Fibroblast of skin of right quadriceps (primary cell): ENCODE data around the gene AUTS2.
"Not testable (repeated sequence)": the region's sequence is repeated elsewhere in the genome, so short reads cannot be mapped to it uniquely, and the experiment has no call there.

Experiments used
- DNase-seq: peaks from one replicate; pipeline ENCODE4 v3.0.0-alpha.2; 2013

The AUTS2 gene

GRCh38 chr7:70787771-70788170, 1189.5 kb downstream of the AUTS2 start:
- no peak for DNase-seq

GRCh38 chr7:70788276-70788675, 1190.0 kb downstream of the AUTS2 start:
- no peak for DNase-seq

GRCh38 chr7:70789481-70790214, 1191.4 kb downstream of the AUTS2 start:
- DNase-seq, result no peak

DNA sequence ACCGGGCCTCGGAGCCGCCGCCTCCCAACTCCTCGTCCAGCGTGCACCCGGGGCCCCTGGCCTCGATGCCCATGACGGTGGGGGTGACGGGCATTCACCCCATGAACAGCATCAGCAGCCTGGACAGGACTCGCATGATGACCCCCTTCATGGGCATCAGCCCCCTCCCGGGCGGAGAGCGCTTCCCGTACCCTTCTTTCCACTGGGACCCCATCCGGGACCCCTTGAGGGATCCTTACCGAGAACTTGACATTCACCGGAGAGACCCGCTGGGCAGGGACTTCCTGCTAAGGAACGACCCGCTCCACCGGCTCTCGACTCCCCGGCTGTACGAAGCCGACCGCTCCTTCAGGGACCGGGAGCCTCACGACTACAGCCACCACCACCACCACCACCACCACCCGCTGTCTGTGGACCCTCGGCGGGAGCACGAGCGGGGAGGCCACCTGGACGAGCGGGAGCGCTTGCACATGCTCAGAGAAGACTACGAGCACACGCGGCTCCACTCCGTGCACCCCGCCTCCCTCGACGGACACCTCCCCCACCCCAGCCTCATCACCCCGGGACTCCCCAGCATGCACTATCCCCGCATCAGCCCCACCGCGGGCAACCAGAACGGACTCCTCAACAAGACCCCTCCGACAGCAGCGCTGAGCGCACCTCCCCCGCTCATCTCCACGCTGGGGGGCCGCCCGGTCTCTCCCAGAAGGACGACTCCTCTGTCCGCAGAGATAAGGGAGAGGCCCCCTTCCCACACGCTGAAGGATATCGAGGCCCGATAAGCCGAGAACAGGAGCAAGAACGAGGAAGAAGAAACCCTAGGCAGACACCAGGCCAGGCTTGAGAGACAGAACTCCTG, 1192.2 kb downstream of the AUTS2 start:
- no peak for DNase-seq

DNA sequence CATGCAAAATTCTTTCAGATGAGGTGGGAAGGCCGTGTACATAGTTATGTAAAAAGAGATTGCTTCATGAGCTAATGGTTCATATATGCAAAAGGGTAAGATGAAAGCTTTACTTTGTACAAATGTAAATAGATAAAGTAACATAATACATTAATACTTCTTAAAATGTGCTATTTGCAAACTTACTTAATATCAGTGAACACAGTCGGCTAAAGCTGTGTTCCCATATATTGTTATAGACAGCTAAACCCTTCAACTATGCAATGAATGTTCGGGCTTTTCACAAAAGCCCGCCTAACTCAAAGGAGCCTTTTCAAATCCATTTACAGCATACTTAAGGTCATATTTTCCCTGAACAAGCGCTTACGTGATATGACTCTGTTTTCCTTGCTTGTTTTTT, 1193.1 kb downstream of the AUTS2 start:
- DNase-seq, result no peak

DNA sequence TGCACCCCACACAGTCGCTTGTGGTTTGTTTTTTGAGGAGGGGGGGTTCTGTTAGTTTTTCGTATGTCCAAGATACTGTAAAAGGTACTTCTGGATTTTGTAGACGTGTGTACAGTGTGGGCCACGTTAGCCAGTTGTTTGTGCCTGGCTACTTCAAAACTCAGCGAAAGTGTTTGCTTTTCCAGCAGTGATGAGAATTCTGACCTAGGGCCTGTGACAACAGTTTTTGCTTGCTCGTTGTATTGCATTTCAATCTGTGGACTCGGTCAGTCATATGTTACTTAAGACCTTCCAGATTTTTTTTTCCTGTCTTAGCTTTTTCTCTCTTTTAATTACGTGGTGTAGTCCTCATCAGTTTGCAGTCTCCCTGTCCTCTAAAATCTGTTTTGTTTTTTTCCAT, 1194.8 kb downstream of the AUTS2 start:
- no peak for DNase-seq

- DNase-seq, result no peak
These were observed 1195.5 kb downstream of the AUTS2 start for GRCh38 chr7:70793821-70794220.

DNA sequence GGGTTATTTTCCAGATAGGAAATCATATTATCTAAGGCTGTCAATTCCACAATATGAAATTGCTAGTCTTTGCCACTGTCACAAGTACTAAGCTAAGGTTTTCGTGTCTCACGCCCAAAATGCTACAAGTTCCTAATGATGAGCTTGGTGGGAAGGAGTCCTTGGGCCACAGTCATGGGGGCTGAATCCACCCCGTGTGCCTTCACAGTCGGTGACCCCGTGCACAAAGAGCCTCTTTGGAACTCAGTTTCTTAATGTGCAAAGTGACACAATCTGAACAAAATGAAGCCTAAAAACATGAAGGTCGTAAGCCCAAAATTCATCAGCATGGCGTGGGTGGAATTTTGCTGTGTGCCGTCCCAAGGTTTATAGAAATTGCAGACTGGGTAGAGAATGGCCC, 1196.7 kb downstream of the AUTS2 start:
- DNase-seq, result no peak

GRCh38 chr7:70795948-70796347, 1197.7 kb downstream of the AUTS2 start:
- DNase-seq, result no peak

- peak; percentile 36 for DNase-seq
These were observed 1198.8 kb downstream of the AUTS2 start for GRCh38 chr7:70797109-70797514.

- no peak for DNase-seq
These were observed 1201.6 kb downstream of the AUTS2 start for GRCh38 chr7:70799841-70800405.

GRCh38 chr7:70805360-70805759, 1207.1 kb downstream of the AUTS2 start:
- DNase-seq, result no peak

- no peak for DNase-seq
These were observed 1209.4 kb downstream of the AUTS2 start for GRCh38 chr7:70807650-70808049.

- no peak for DNase-seq
These were observed 1210.6 kb downstream of the AUTS2 start for GRCh38 chr7:70808876-70809275.

DNA sequence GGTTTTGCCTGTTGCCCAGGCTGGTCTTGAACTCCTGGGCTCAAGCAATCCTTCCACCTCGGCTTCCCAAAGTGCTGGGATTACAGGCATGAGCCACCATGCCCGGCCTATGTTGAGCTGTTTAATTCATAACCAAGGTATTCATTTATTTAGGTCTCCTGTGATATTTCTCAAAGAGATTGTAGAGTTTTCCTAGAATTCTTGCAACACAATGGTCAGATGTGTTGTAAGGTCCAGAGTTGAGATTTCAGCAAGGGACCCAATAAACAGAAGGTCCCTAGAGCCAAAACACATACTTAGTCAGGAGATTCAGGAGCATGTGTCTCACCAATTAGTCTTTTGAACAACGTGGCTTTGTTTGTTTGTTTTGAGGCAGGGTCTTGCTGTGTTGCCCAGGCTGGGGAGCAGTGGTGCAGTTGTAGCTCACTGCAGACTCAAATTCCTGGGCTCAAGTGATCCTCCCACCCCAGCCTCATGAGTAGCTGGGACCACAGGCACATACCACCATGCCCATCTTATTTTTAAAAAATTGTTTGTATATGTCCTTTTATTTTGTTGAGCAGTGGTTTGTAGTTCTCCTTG, 1212.4 kb downstream of the AUTS2 start:
- DNase-seq, result no peak

DNA sequence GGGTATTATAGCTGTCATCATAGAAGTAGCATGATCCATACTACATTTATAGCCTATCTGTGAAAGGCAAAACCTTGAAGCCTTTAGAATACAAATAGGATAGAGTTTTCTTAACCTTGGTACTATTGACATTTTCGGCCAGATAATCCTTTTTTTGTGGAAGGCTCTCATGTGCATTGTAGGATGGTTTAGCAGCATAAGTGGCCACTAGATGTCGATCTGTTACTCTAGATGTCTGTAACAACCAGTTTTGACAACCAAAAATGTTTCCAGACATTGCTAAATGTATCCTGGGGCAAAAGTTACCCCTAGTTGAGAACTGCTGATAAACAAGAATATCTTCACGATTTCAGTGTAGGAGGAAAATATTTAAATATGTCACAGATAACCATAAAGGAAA, 1214.2 kb downstream of the AUTS2 start:
- DNase-seq, result no peak

DNA sequence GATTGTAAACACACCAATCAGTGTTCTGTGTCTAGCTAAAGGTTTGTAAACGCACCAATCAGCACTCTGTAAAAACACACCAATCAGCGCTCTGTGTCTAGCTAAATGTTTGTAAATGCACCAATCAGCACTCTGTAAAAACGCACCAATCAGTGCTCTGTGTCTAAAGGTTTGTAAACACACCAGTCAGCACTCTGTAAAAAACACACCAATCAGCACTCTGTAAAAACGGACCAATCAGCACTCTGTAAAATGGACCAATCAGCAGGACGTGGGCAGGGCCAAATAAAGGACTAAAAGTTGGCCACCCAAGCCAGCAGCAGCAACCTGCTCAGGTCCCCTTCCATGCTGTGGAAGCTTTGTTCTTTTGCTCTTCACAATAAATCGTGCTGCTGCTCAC, 1224.2 kb downstream of the AUTS2 start:
- DNase-seq, result not testable (repeated sequence)

- DNase-seq, result peak; percentile 39
These were observed 1231.2 kb downstream of the AUTS2 start for GRCh38 chr7:70829221-70830059.

DNA sequence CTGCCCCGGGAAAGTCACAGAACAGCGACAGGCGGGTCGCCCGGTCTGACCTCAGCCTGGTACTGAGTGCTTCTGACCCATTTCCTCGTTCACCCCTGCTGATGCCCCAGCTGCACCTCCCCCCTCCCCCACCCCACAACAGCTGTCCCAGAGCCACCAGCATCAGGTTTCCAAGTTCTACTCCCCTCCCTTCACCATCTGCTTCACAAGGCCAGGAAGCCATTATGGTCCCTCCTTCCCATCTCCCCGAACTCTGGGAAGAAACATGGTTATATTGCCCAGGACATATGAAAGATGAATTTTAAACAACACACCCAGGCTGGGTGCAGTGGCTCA, 1231.8 kb downstream of the AUTS2 start:
- no peak for DNase-seq

- no peak for DNase-seq
These were observed 1232.2 kb downstream of the AUTS2 start for GRCh38 chr7:70830426-70830825.

GRCh38 chr7:70833726-70834125, 1235.5 kb downstream of the AUTS2 start:
- DNase-seq, result peak; percentile 89

DNA sequence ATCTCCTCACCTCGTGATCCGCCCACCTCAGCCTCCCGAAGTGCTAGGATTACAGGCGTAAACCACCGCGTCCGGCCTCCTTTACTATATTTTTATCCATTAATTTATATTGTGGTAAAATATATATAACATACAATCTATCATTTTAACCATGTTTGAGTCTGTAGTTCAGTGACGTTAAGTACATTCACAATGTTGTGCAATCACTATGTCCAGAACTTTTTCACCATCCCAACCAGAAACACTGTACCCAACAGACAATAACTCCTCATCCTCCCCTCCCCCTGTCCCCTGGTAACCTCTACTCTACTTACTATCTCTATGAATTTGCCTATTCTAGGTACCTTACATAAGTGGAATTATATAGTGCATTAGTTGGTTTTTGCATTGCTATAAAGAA, 1236.1 kb downstream of the AUTS2 start:
- DNase-seq, result no peak

GRCh38 chr7:70835658-70836057, 1237.4 kb downstream of the AUTS2 start:
- DNase-seq, result no peak
